WERI-Rb-1 (cell line): Measurements from ENCODE around the gene SYCN.

ENCODE experiments used
- DNase-seq: peaks from one replicate; pipeline ENCODE4 v3.0.0-alpha.2; 2020
- H3K27ac ChIP-seq: fragments of 250-450 bp; sonication (Bioruptor Pico); 2 replicates; pipeline ENCODE4 v1.5.1; 2020; ENCODE audit warnings: mild to moderate bottlenecking, moderate library complexity
- H3K27me3 ChIP-seq: fragments of 250-450 bp; sonication (Bioruptor Pico); 2 replicates; pipeline ENCODE4 v1.5.1; 2021; ENCODE audit warnings: mild to moderate bottlenecking, low read depth, moderate library complexity; ENCODE audit not compliant: insufficient read depth, severe bottlenecking
- H3K36me3 ChIP-seq: fragments of 250-450 bp; sonication (Bioruptor Pico); 2 replicates; pipeline ENCODE4 v1.5.1; 2020; ENCODE audit warnings: mild to moderate bottlenecking, moderate library complexity
- H3K4me3 ChIP-seq: 2 replicates; pipeline ENCODE4 v1.5.1; 2011; ENCODE audit warnings: low read depth, mild to moderate bottlenecking, control low read depth, low read length
- H3K9me3 ChIP-seq: fragments of 250-450 bp; sonication (Bioruptor Pico); 2 replicates; pipeline ENCODE4 v1.5.1; 2021; ENCODE audit warnings: mild to moderate bottlenecking, moderate library complexity; ENCODE audit not compliant: severe bottlenecking
- TF ChIP-seq, protein P1 (sequence below): IDR thresholded peaks from 2 replicates; pipeline ENCODE4 v1.5.1; 2011; ENCODE audit warnings: low read depth, mild to moderate bottlenecking, control low read depth, inconsistent platforms, low read length

Gene SYCN

DNA sequence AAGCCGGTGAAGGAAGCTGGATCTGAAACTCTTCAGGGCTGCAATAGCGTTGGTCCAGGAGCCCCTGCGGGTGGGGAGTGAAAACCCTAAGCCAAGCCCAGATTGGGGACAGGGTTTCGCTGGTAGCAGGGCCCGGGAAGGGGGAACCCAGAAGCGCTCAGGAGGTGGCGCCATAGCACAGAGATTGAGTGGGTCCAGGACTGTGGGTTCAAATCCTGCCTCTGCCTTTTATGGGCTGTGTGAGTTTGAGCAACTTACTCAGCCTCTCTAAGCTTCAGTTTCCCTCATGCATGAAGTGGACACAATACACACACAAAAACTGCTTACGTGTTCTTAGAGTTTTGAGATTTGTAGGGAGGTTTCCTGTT lies 8.3 kb upstream of the SYCN start:
- TF ChIP-seq, protein P1, sequence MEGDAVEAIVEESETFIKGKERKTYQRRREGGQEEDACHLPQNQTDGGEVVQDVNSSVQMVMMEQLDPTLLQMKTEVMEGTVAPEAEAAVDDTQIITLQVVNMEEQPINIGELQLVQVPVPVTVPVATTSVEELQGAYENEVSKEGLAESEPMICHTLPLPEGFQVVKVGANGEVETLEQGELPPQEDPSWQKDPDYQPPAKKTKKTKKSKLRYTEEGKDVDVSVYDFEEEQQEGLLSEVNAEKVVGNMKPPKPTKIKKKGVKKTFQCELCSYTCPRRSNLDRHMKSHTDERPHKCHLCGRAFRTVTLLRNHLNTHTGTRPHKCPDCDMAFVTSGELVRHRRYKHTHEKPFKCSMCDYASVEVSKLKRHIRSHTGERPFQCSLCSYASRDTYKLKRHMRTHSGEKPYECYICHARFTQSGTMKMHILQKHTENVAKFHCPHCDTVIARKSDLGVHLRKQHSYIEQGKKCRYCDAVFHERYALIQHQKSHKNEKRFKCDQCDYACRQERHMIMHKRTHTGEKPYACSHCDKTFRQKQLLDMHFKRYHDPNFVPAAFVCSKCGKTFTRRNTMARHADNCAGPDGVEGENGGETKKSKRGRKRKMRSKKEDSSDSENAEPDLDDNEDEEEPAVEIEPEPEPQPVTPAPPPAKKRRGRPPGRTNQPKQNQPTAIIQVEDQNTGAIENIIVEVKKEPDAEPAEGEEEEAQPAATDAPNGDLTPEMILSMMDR: peak; percentile 79
- no peak overlapping the region for H3K27ac ChIP-seq
- H3K9me3 ChIP-seq: peaks cover 7% of the 10 kb centered on the region
- DNase-seq: peak; percentile 68
- H3K36me3 ChIP-seq: no peaks in the 10 kb centered on the region
- H3K27me3 ChIP-seq: no peaks in the 10 kb centered on the region
- H3K4me3 ChIP-seq: no peak overlapping the region

DNA sequence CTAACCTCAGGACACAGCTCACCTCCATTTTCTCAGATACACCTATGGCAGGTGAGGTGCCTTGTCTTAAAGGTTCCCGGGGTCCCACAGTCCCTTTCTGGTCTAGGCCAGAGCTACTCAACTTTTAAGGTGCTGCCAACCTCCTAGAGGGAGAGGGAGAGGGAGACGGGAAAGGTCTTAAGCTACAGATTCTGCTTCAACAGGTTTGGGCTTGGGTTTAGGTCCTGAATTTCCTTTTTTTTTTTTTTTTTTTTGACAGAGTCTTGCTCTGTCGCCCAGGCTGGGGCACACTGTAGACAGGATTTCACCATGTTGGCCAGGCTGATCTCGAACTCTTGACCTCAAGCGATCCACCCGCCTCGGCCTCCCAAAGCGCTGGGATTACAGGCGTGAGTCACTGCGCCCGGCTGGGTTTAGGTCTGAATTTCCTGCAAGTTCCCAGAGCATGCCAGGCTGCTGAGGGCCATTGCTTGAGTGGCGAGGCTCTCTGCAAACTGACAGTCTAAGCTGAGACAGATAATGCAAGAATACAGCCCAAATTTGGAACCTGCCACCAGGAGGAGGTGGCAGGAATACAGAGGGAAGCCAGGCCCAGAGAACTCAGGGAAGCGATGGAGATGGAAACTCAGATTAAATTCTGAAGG lies 7.8 kb upstream of the SYCN start:
- Histone ChIP-seq H3K36me3 (no peaks in the 10 kb centered on the region), H3K27me3 (no peaks in the 10 kb centered on the region), H3K9me3 (peaks cover 7% of the 10 kb centered on the region), H3K27ac (no peak overlapping the region), H3K4me3 (no peak overlapping the region)
- TF ChIP-seq, protein P1: no peak
- DNase-seq: peak; percentile 22

DNA sequence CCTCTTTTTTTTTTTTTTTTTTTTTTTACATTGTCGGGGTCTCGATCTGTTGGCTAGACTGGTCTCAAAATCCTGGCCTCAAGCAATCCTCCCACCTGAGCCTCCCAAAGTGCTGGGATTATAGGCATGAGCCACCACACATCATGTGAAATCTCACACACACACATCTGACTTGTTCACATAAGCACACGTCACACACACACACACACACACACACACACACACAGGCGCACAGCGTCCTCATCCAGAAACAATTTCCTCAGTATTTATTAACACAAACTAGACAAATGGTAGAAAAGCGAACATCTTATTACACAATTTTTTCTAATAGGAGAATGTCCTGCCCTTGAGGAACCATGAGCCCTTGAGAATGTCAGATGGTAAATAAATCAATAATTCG lies 5.1 kb upstream of the SYCN start:
- DNase-seq: no peak
- TF ChIP-seq, protein P1: no peak

DNA sequence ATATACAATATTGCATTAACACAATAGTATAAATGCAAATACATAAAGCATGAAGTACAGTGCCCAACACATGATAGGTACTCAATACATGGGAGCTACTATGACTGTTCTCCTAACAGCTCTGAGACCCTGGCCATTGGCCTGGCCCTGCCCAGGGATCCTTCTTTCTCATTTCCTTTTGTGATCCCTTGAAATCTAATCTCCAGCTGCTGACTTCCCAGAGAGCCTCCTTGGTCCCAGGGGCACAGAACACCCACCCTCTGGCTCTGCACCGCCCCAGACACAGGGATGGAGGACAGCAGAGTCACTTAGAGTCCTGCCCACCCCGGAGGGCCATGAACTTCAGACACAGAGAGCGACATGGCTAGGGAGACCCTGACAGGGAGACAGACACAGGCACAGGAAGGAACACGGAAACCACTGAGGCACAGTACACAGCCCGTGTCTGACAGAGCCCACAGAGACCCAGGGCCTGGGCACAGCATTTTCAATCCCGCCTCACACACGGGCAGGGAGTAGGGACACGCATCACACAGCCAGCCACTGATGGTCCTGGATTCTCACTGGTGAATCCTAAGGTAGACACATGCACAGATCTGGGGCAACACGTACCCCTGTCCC lies 4.2 kb upstream of the SYCN start:
- Histone ChIP-seq H3K4me3 (no peak overlapping the region), H3K27ac (no peak overlapping the region), H3K9me3 (no peaks in the 10 kb centered on the region), H3K27me3 (no peaks in the 10 kb centered on the region), H3K36me3 (no peaks in the 10 kb centered on the region)
- no peak for DNase-seq
- TF ChIP-seq, protein P1: no peak

More for the DNA sequence above, 5.1 kb upstream of the SYCN start:
- H3K4me3 ChIP-seq: no peak overlapping the region
- no peak overlapping the region for H3K27ac ChIP-seq
- H3K9me3 ChIP-seq: no peaks in the 10 kb centered on the region
- H3K27me3 ChIP-seq: no peaks in the 10 kb centered on the region
- H3K36me3 ChIP-seq: no peaks in the 10 kb centered on the region

DNA sequence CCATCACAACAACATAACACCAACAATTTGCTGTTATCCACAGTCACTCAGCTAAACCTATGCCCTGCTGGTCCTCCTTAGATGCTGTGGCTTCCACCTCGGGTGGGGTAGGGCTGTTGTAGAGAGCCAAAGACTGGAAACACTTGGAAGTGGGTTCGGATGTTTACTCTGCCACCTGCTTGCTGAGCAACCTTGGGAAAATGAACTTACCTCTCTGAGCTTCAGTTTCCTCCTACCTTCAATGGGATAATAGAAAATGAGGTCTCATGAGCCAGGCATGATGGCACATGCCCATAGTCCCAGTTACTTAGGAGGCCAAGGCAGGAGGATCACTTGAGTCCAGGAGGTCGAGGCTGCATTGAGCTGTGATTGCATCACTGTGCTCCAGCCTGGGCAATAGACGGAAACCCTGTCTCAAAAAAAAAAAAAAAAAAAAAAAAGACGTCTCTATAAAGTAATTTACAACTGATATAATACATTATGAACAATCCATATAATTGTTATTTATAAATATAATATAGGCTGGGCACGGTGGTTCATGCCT lies 3.3 kb upstream of the SYCN start:
- Histone ChIP-seq H3K9me3 (no peaks in the 10 kb centered on the region), H3K36me3 (no peaks in the 10 kb centered on the region), H3K27ac (no peak overlapping the region), H3K4me3 (no peak overlapping the region), H3K27me3 (no peaks in the 10 kb centered on the region)
- TF ChIP-seq, protein P1: no peak
- DNase-seq: no peak
